Measurements from ENCODE around the gene BIVM. TPM values are rescaled to one million over a fixed set of nuclear protein-coding genes. Genes with fewer than 3 reads are reported as not detected.
A peak's percentile ranks its signal among the peaks of the same experiment; 100 is the strongest.

The BIVM gene
- total and polyA plus RNA-seq, 4 donors, result 7.4 to 17.8 (median 11.3) TPM

DNA sequence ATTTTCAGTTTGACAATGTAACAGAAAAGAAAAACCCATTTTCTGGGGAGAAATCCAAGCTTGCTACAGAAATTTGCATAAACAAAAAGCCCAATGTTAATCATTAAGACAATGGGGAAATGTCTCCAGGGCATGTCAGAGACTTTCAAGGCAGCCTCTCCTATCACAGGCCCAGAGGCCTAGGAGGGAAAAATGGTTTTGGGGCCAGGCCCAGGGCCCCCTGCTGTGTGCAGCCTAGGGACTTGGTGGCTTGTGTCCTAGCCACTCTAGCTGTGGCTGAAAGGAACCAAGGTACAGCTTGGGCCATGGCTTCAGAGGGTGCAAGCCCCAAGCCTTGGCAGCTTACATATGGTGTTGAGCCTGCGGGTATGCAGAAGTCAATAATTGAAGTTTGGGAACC is 17.3 kb upstream of the BIVM start:
- H3K27me3 ChIP-seq (ENCODE audit: control insufficient read depth in 4 of 4, insufficient read depth in 4 of 4, low read length in 3 of 4), result no peaks in the 10 kb centered on the region
- 98% methylated on average over 1 of the region's 1 CpG for WGBS
- no peak overlapping the region for H3K9ac ChIP-seq (ENCODE audit: low read depth in 1 of 2, low read length in 2 of 2)
- no peaks in the 10 kb centered on the region for H3K9me3 ChIP-seq (ENCODE audit: control insufficient read depth in 4 of 4, low read length in 3 of 4)
- H3K4me1 ChIP-seq (ENCODE audit: control insufficient read depth in 4 of 4, insufficient read depth in 4 of 4, low read length in 3 of 4), result peaks cover 1 to 19% (median 17%) of the 10 kb centered on the region in 4 donors
- no peak overlapping the region for H3K27ac ChIP-seq (ENCODE audit: low read depth in 1 of 2, low read length in 2 of 2)
- peaks cover 0 to 2% (median 0%) of the 10 kb centered on the region in 4 donors for H3K36me3 ChIP-seq (ENCODE audit: control insufficient read depth in 4 of 4, insufficient read depth in 3 of 4, low read depth in 1 of 4, low read length in 3 of 4)
- no peak for TF ChIP-seq YY1 (IDR thresholded peaks at IDR 0.05)
- no peak for TF ChIP-seq HNF4G (IDR thresholded peaks at IDR 0.05)
- TF ChIP-seq EGR1 (IDR thresholded peaks at IDR 0.05; ENCODE audit: low read depth in 2 of 2), result no peak
- TF ChIP-seq JUND (IDR thresholded peaks at IDR 0.05), result no peak
- DNase-seq (ENCODE audit: low spot score), result no peak
- H3K4me3 ChIP-seq (ENCODE audit: low read depth in 1 of 3, low read length in 3 of 3), result no peak overlapping the region

DNA sequence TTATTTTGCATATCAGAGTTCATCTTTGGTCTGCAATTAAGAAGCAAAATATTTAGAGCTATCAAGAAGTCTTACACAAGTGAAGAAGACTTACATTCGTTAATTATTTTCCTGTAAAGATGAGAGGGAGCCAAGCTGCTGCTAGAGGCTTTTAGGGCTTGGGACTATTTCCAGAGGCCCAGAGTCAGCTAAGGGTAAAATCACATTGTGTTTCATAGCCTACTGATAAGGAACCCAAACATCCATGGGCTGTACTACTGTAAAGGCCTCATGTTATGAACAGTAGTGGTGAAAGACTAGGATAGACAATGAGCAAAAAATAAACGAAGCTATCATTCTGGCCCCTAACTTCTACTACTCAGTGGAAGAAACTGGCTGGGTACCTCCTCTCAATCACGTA is 14.4 kb upstream of the BIVM start:
- H3K27me3 ChIP-seq (ENCODE audit: control insufficient read depth in 4 of 4, insufficient read depth in 4 of 4, low read length in 3 of 4), result no peaks in the 10 kb centered on the region
- no peak overlapping the region for H3K4me3 ChIP-seq (ENCODE audit: low read depth in 1 of 3, low read length in 3 of 3)
- H3K9ac ChIP-seq (ENCODE audit: low read depth in 1 of 2, low read length in 2 of 2), result no peak overlapping the region
- H3K27ac ChIP-seq (ENCODE audit: low read depth in 1 of 2, low read length in 2 of 2), result peak overlapping the region in 1 of 2 donors; percentile 41
- H3K36me3 ChIP-seq (ENCODE audit: control insufficient read depth in 4 of 4, insufficient read depth in 3 of 4, low read depth in 1 of 4, low read length in 3 of 4), result peaks cover 0 to 2% (median 0%) of the 10 kb centered on the region in 4 donors
- H3K9me3 ChIP-seq (ENCODE audit: control insufficient read depth in 4 of 4, low read length in 3 of 4), result no peaks in the 10 kb centered on the region
- peaks cover 1 to 30% (median 22%) of the 10 kb centered on the region in 4 donors for H3K4me1 ChIP-seq (ENCODE audit: control insufficient read depth in 4 of 4, insufficient read depth in 4 of 4, low read length in 3 of 4)
- no peak for DNase-seq (ENCODE audit: low spot score)
- peak; percentile 26 for TF ChIP-seq YY1 (IDR thresholded peaks at IDR 0.05)
- no peak for TF ChIP-seq SP1 (IDR thresholded peaks at IDR 0.05)
- TF ChIP-seq RXRA (IDR thresholded peaks at IDR 0.05), result peak; percentile 30 to 46
- TF ChIP-seq HNF4A (conservative IDR thresholded peaks at IDR 0.05), result peak in 1 of 2 donors; percentile 7
- TF ChIP-seq HNF4G (IDR thresholded peaks at IDR 0.05), result no peak
- no peak for TF ChIP-seq JUND (IDR thresholded peaks at IDR 0.05)
- no peak for TF ChIP-seq NR2F2 (IDR thresholded peaks at IDR 0.05)
- 35% methylated on average over 3 of the region's 3 CpGs for WGBS

DNA sequence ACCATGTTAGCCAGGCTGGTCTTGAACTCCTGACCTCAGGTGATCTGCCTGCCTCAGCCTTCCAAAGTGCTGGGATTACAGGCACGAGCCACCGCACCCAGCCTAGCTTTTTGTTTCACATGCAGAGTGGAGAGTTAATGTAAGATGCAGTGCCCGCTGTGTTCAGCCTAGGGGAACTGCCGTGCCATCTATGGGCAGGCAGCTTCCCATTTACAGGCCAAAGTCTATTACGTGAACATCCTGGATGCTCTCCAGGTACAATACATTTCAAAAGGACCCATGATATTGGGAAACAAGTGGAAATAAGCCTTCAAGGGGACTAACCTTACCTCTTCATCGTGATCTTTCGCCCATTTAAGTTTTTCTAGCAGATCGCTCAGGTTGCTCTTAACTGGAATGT is 10.2 kb upstream of the BIVM start:
- Histone ChIP-seq H3K4me3 (ENCODE audit: low read depth in 1 of 3, low read length in 3 of 3) (no peak overlapping the region), H3K9ac (ENCODE audit: low read depth in 1 of 2, low read length in 2 of 2) (no peak overlapping the region), H3K27me3 (ENCODE audit: control insufficient read depth in 4 of 4, insufficient read depth in 4 of 4, low read length in 3 of 4) (no peaks in the 10 kb centered on the region), H3K27ac (ENCODE audit: low read depth in 1 of 2, low read length in 2 of 2) (peak overlapping the region; percentile 70 to 90), H3K9me3 (ENCODE audit: control insufficient read depth in 4 of 4, low read length in 3 of 4) (no peaks in the 10 kb centered on the region), H3K4me1 (ENCODE audit: control insufficient read depth in 4 of 4, insufficient read depth in 4 of 4, low read length in 3 of 4) (peaks cover 1 to 29% (median 22%) of the 10 kb centered on the region in 4 donors), H3K36me3 (ENCODE audit: control insufficient read depth in 4 of 4, insufficient read depth in 3 of 4, low read depth in 1 of 4, low read length in 3 of 4) (no peaks in the 10 kb centered on the region)
- DNase-seq (ENCODE audit: low spot score), result no peak
- WGBS, result 43% methylated on average over 8 of the region's 8 CpGs
- peak; percentile 48 for TF ChIP-seq FOXA2 (IDR thresholded peaks at IDR 0.05)
- TF ChIP-seq NR2F2 (IDR thresholded peaks at IDR 0.05), result no peak
- TF ChIP-seq TAF1 (conservative IDR thresholded peaks at IDR 0.05), result peak; percentile 68
- TF ChIP-seq YY1 (IDR thresholded peaks at IDR 0.05), result peak; percentile 80
- peak in 1 of 2 donors; percentile 70 for TF ChIP-seq EGR1 (IDR thresholded peaks at IDR 0.05; ENCODE audit: low read depth in 2 of 2)
- TF ChIP-seq HNF4A (conservative IDR thresholded peaks at IDR 0.05), result peak; percentile 94 to 95
- peak; percentile 92 to 97 for TF ChIP-seq RXRA (IDR thresholded peaks at IDR 0.05)
- TF ChIP-seq, protein P1, sequence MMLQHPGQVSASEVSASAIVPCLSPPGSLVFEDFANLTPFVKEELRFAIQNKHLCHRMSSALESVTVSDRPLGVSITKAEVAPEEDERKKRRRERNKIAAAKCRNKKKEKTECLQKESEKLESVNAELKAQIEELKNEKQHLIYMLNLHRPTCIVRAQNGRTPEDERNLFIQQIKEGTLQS (IDR thresholded peaks at IDR 0.05), result peak; percentile 15
- TF ChIP-seq JUND (IDR thresholded peaks at IDR 0.05), result peak; percentile 51 to 80
- peak; percentile 86 for TF ChIP-seq HNF4G (IDR thresholded peaks at IDR 0.05)
- TF ChIP-seq GABPA (IDR thresholded peaks at IDR 0.05 in 1 of 2, conservative IDR thresholded peaks at IDR 0.05 in 1 of 2), result peak in 1 of 2 donors; percentile 52
- TF ChIP-seq, protein P2, sequence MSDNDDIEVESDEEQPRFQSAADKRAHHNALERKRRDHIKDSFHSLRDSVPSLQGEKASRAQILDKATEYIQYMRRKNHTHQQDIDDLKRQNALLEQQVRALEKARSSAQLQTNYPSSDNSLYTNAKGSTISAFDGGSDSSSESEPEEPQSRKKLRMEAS (IDR thresholded peaks at IDR 0.05), result peak; percentile 80
- TF ChIP-seq RAD21 (IDR thresholded peaks at IDR 0.05), result peak; percentile 54 to 69
- TF ChIP-seq FOXA1 (IDR thresholded peaks at IDR 0.05), result peak; percentile 62
- TF ChIP-seq, protein P3, sequence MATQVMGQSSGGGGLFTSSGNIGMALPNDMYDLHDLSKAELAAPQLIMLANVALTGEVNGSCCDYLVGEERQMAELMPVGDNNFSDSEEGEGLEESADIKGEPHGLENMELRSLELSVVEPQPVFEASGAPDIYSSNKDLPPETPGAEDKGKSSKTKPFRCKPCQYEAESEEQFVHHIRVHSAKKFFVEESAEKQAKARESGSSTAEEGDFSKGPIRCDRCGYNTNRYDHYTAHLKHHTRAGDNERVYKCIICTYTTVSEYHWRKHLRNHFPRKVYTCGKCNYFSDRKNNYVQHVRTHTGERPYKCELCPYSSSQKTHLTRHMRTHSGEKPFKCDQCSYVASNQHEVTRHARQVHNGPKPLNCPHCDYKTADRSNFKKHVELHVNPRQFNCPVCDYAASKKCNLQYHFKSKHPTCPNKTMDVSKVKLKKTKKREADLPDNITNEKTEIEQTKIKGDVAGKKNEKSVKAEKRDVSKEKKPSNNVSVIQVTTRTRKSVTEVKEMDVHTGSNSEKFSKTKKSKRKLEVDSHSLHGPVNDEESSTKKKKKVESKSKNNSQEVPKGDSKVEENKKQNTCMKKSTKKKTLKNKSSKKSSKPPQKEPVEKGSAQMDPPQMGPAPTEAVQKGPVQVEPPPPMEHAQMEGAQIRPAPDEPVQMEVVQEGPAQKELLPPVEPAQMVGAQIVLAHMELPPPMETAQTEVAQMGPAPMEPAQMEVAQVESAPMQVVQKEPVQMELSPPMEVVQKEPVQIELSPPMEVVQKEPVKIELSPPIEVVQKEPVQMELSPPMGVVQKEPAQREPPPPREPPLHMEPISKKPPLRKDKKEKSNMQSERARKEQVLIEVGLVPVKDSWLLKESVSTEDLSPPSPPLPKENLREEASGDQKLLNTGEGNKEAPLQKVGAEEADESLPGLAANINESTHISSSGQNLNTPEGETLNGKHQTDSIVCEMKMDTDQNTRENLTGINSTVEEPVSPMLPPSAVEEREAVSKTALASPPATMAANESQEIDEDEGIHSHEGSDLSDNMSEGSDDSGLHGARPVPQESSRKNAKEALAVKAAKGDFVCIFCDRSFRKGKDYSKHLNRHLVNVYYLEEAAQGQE (IDR thresholded peaks at IDR 0.05), result peak; percentile 84
- TF ChIP-seq, protein P4, sequence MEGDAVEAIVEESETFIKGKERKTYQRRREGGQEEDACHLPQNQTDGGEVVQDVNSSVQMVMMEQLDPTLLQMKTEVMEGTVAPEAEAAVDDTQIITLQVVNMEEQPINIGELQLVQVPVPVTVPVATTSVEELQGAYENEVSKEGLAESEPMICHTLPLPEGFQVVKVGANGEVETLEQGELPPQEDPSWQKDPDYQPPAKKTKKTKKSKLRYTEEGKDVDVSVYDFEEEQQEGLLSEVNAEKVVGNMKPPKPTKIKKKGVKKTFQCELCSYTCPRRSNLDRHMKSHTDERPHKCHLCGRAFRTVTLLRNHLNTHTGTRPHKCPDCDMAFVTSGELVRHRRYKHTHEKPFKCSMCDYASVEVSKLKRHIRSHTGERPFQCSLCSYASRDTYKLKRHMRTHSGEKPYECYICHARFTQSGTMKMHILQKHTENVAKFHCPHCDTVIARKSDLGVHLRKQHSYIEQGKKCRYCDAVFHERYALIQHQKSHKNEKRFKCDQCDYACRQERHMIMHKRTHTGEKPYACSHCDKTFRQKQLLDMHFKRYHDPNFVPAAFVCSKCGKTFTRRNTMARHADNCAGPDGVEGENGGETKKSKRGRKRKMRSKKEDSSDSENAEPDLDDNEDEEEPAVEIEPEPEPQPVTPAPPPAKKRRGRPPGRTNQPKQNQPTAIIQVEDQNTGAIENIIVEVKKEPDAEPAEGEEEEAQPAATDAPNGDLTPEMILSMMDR (IDR thresholded peaks at IDR 0.05; ENCODE audit: low read depth, low read length, missing input control), result no peak
- TF ChIP-seq, protein P5, sequence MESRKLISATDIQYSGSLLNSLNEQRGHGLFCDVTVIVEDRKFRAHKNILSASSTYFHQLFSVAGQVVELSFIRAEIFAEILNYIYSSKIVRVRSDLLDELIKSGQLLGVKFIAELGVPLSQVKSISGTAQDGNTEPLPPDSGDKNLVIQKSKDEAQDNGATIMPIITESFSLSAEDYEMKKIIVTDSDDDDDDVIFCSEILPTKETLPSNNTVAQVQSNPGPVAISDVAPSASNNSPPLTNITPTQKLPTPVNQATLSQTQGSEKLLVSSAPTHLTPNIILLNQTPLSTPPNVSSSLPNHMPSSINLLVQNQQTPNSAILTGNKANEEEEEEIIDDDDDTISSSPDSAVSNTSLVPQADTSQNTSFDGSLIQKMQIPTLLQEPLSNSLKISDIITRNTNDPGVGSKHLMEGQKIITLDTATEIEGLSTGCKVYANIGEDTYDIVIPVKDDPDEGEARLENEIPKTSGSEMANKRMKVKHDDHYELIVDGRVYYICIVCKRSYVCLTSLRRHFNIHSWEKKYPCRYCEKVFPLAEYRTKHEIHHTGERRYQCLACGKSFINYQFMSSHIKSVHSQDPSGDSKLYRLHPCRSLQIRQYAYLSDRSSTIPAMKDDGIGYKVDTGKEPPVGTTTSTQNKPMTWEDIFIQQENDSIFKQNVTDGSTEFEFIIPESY (IDR thresholded peaks at IDR 0.05), result peak; percentile 91
- peak; percentile 97 for TF ChIP-seq SP1 (IDR thresholded peaks at IDR 0.05)
